GM18499 (cell line): ENCODE measurements around the gene KRTAP12-1.
"Not testable (repeated sequence)": the region's sequence is repeated elsewhere in the genome, so short reads cannot be mapped to it uniquely, and the experiment has no call there.

Experiments used
- ATAC-seq: cut with Tn5 transposase; IDR thresholded peaks from one replicate; pipeline ENCODE4 v1.9.1; 2021; ENCODE audit warnings: moderate number of reproducible peaks; ENCODE audit not compliant: insufficient read depth, unreplicated experiment

Gene KRTAP12-1

GRCh38 chr21:44681152-44681551, 811 bp downstream of the KRTAP12-1 start:
- ATAC-seq, result no peak

- ATAC-seq, result no peak
These were observed 4.1 kb downstream of the KRTAP12-1 start for GRCh38 chr21:44677881-44678280.

GRCh38 chr21:44671911-44672310, 10.1 kb downstream of the KRTAP12-1 start:
- ATAC-seq, result no peak

GRCh38 chr21:44670642-44671432, 11.1 kb downstream of the KRTAP12-1 start:
- no peak for ATAC-seq

GRCh38 chr21:44667612-44668011, 14.4 kb downstream of the KRTAP12-1 start:
- ATAC-seq, result no peak

GRCh38 chr21:44666401-44667320, 15.3 kb downstream of the KRTAP12-1 start, which contains the start of gene KRTAP12-2:
KRTAP12-2 (minus strand) TSS chr21:44666927; CDS start chr21:44666886, 41 bp downstream.
- no peak for ATAC-seq

- no peak for ATAC-seq
These were observed 17.3 kb downstream of the KRTAP12-1 start for GRCh38 chr21:44664691-44665090.

- ATAC-seq, result not testable (repeated sequence)
These were observed 20.4 kb downstream of the KRTAP12-1 start for GRCh38 chr21:44661567-44661966.

GRCh38 chr21:44658913-44659595, 22.9 kb downstream of the KRTAP12-1 start:
- no peak for ATAC-seq

- no peak for ATAC-seq
These were observed 23.4 kb downstream of the KRTAP12-1 start for GRCh38 chr21:44658541-44658910.

GRCh38 chr21:44657635-44658540, 24.1 kb downstream of the KRTAP12-1 start, which contains the start of gene KRTAP12-3:
KRTAP12-3 (plus strand) TSS chr21:44657932; CDS start chr21:44657980, 48 bp downstream.
- ATAC-seq, result no peak

GRCh38 chr21:44656868-44657267, 25.1 kb downstream of the KRTAP12-1 start:
- ATAC-seq, result no peak

- no peak for ATAC-seq
These were observed 27.3 kb downstream of the KRTAP12-1 start, which contains the start of gene KRTAP12-4 for GRCh38 chr21:44654576-44655175. KRTAP12-4 (minus strand) TSS chr21:44654659; CDS start chr21:44654614, 45 bp downstream.

GRCh38 chr21:44653656-44654575, 28.0 kb downstream of the KRTAP12-1 start:
- ATAC-seq, result no peak

GRCh38 chr21:44653123-44653522, 28.8 kb downstream of the KRTAP12-1 start:
- ATAC-seq, result no peak

- no peak for ATAC-seq
These were observed 30.8 kb downstream of the KRTAP12-1 start for GRCh38 chr21:44650973-44651675.

- ATAC-seq, result no peak
These were observed 31.5 kb downstream of the KRTAP12-1 start for GRCh38 chr21:44650265-44650972.
